ENCODE measurements around the gene KHDC1L.

- TF ChIP-seq CTCF (IDR thresholded peaks at IDR 0.05; ENCODE audit: low read depth, low read length, poor library complexity, severe bottlenecking) (no peak), EZH2phosphoT487 (IDR thresholded peaks at IDR 0.05; ENCODE audit: borderline replicate concordance, low read length) (no peak)
Observed at GRCh38 chr6:73225396-73225795, at the start of gene KHDC1L.

All from DOHH2 (cell line).